ENCODE results near the gene SRF. TPM values are rescaled to one million over a fixed set of nuclear protein-coding genes. Genes with fewer than 3 reads are reported as not detected.

Gene SRF
- total RNA-seq, 1 donor, result 43.6 TPM

- no peak for TF ChIP-seq CTCF (IDR thresholded peaks at IDR 0.05; ENCODE audit: insufficient read depth, low read depth, low read length)
- no peak overlapping the region for H3K4me3 ChIP-seq (ENCODE audit: low read depth, low read length)
- DNase-seq (ENCODE audit: low read depth), result no peak
Observed at GRCh38 chr6:43141644-43142043, 29.4 kb upstream of the SRF start.

- no peak overlapping the region for H3K4me3 ChIP-seq (ENCODE audit: low read depth, low read length)
- TF ChIP-seq CTCF (IDR thresholded peaks at IDR 0.05; ENCODE audit: insufficient read depth, low read depth, low read length), result no peak
- no peak for DNase-seq (ENCODE audit: low read depth)
Observed at GRCh38 chr6:43142101-43142500, 29.0 kb upstream of the SRF start.

GRCh38 chr6:43143235-43144128 lies 27.6 kb upstream of the SRF start:
- TF ChIP-seq CTCF (IDR thresholded peaks at IDR 0.05; ENCODE audit: insufficient read depth, low read depth, low read length), result peak; percentile 95
- DNase-seq (ENCODE audit: low read depth), result peak; percentile 91
- H3K4me3 ChIP-seq (ENCODE audit: low read depth, low read length), result no peak overlapping the region

- DNase-seq (ENCODE audit: low read depth), result no peak
- no peak overlapping the region for H3K4me3 ChIP-seq (ENCODE audit: low read depth, low read length)
- no peak for TF ChIP-seq CTCF (IDR thresholded peaks at IDR 0.05; ENCODE audit: insufficient read depth, low read depth, low read length)
Observed at GRCh38 chr6:43144879-43145278, 26.2 kb upstream of the SRF start.

- no peak for DNase-seq (ENCODE audit: low read depth)
- no peak for TF ChIP-seq CTCF (IDR thresholded peaks at IDR 0.05; ENCODE audit: insufficient read depth, low read depth, low read length)
- H3K4me3 ChIP-seq (ENCODE audit: low read depth, low read length), result no peak overlapping the region
Observed at GRCh38 chr6:43146261-43146660, 24.8 kb upstream of the SRF start.

- H3K4me3 ChIP-seq (ENCODE audit: low read depth, low read length), result no peak overlapping the region
- TF ChIP-seq CTCF (IDR thresholded peaks at IDR 0.05; ENCODE audit: insufficient read depth, low read depth, low read length), result no peak
- no peak for DNase-seq (ENCODE audit: low read depth)
Observed at GRCh38 chr6:43146709-43147688, 24.1 kb upstream of the SRF start.

Data from fibroblast of villous mesenchyme (primary cell).